HCT116 (cell line): ENCODE data around the gene CLTRN.
"Not testable (repeated sequence)": the region's sequence is repeated elsewhere in the genome, so short reads cannot be mapped to it uniquely, and the experiment has no call there.

Experiments used
- CTCF ChIP-seq, 3 experiments: fragments of 200-600 bp in 1 of 3; sonication (generic) in 1 of 3; IDR thresholded peaks in 2 of 3; conservative IDR thresholded peaks in 1 of 3; 2 replicates each; pipeline ENCODE4 v1.5.1; 2012 to 2017; ENCODE audit warnings: low read depth in 2 of 3, low read length in 2 of 3, antibody characterized with exemption in 1 of 3, borderline replicate concordance in 1 of 3, control low read depth in 1 of 3, mild to moderate bottlenecking in 1 of 3, mixed read lengths in 1 of 3, mixed run types in 1 of 3, moderate library complexity in 1 of 3; ENCODE audit not compliant: insufficient read depth in 1 of 3
- EZH2 ChIP-seq: fragments of 200-600 bp; sonication (generic); IDR thresholded peaks from 2 replicates; pipeline ENCODE4 v1.6.1; 2017; ENCODE audit warnings: antibody characterized with exemption, mixed run types
- POLR2A ChIP-seq: IDR thresholded peaks from 2 replicates; pipeline ENCODE4 v1.7.0; 2011; ENCODE audit warnings: borderline replicate concordance; ENCODE audit not compliant: insufficient read depth, insufficient read length; ENCODE audit errors: extremely low read depth
- POLR2AphosphoS5 ChIP-seq: IDR thresholded peaks from 2 replicates; pipeline ENCODE4 v1.6.1; 2011; ENCODE audit warnings: mild to moderate bottlenecking, low read depth, low read length, moderate library complexity
- REST ChIP-seq: IDR thresholded peaks from 2 replicates; pipeline ENCODE4 v1.6.1; 2012; ENCODE audit warnings: low read depth
- SRF ChIP-seq: IDR thresholded peaks from 2 replicates; pipeline ENCODE4 v1.6.1; 2012; ENCODE audit warnings: low read depth
- YY1 ChIP-seq: IDR thresholded peaks from 2 replicates; pipeline ENCODE4 v1.6.1; 2011; ENCODE audit warnings: low read length, low read depth, moderate library complexity, mild to moderate bottlenecking; ENCODE audit not compliant: insufficient replicate concordance; ENCODE audit errors: extremely low read depth
- ZNF274 ChIP-seq: fragments of 200-500 bp; sonication (Bioruptor generic); IDR thresholded peaks from 2 replicates; pipeline ENCODE4 v1.6.1; 2014; ENCODE audit warnings: mild to moderate bottlenecking, low read depth, low read length, inconsistent platforms

GRCh38 chrX:15704273-15704672 lies 39.7 kb upstream of the CLTRN start:
- TF ChIP-seq CTCF (IDR thresholded peaks at IDR 0.05 in 2 of 3, conservative IDR thresholded peaks at IDR 0.05 in 1 of 3; ENCODE audit: borderline replicate concordance in 1 of 3, insufficient read depth in 1 of 3, low read depth in 2 of 3, low read length in 2 of 3); SRF; POLR2A; EZH2; POLR2AphosphoS5; ZNF274; YY1; REST: not testable (repeated sequence)
